ENCODE results near the gene HEPACAM2.

DNA sequence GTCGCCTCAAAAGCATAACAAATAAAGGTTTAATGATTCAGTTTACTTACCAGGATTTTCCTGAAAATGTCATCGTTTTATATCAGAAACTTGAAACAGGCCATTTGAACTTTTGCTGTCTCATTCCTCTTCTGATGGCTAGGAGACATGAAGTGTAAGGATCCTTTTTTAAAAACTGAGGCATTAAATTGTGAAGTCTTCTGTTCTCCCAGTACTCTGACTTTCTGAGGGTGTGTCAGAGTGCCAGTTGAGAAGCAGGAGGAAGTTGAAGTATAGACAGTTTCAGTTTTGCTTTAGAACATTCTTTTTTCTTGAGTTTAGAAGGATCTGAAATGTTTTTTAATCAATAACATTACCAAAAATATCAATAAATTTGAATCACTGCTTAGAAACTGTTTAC lies 78.1 kb downstream of the HEPACAM2 start, which contains the start of gene SAMD9L:
- TF ChIP-seq BHLHE40 (IDR thresholded peaks at IDR 0.05; ENCODE audit: borderline replicate concordance) = no peak
- no peak for TF ChIP-seq FOXM1 (IDR thresholded peaks at IDR 0.05; ENCODE audit: borderline replicate concordance)
- no peak for TF ChIP-seq TARDBP (IDR thresholded peaks at IDR 0.05)

All from HEK293T (cell line).